Erythroblast (primary cell): ENCODE results near the gene COA8.
"Not testable (repeated sequence)": the region's sequence is repeated elsewhere in the genome, so short reads cannot be mapped to it uniquely, and the experiment has no call there.

Source experiments
- GATA1 ChIP-seq: IDR thresholded peaks from 2 replicates; pipeline ENCODE4 v1.6.1; 2011; ENCODE audit warnings: low read depth, mild to moderate bottlenecking, control low read depth, low read length, moderate library complexity
- POLR2A ChIP-seq: IDR thresholded peaks from 2 replicates; pipeline ENCODE4 v1.6.1; 2011; ENCODE audit warnings: mild to moderate bottlenecking, low read length

DNA sequence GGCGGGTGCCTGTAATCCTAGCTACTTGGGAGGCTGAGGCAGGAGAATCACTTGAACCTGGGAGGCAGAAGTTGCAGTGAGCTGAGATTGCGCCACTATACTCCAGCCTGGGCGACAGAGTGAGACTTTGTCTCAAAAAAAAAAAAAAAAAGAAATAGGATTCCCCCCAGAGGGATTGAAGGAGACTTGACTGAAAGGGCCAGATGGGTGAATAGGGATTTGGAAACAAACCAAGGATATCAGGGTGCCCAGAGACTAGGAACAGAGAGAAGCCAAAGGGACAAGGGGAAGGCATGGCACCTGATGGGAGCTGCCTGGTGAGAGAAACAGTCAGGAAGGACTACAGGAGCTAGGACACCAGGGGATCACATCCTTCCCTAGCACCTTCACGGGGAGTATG is 46.3 kb downstream of the COA8 start:
- TF ChIP-seq POLR2A, GATA1: not testable (repeated sequence)
